ENCODE results near the gene CLEC18A. TPM values are rescaled to one million over a fixed set of nuclear protein-coding genes. Genes with fewer than 3 reads are reported as not detected.
"Not testable (repeated sequence)": the region's sequence is repeated elsewhere in the genome, so short reads cannot be mapped to it uniquely, and the experiment has no call there.

The CLEC18A gene
- under 1 TPM in 1 of 2 donors, not detected in 1; 0.47 TPM for total RNA-seq

GRCh38 chr16:69951017-69951671 lies at the start of gene CLEC18A:
Gene CLEC18A (plus strand): TSS chr16:69951334. CDS start chr16:69951367, 33 bp downstream.
- not testable (repeated sequence) for H3K27ac ChIP-seq; H3K9me3 ChIP-seq; DNase-seq (ENCODE audit: low spot score); H3K36me3 ChIP-seq; H3K4me3 ChIP-seq; H3K27me3 ChIP-seq; H3K4me1 ChIP-seq

GRCh38 chr16:69903865-69904415 lies 47.2 kb upstream of the CLEC18A start:
- Histone ChIP-seq H3K4me3 (no peak overlapping the region), H3K27ac (no peak overlapping the region)
- no peak for TF ChIP-seq CTCF (IDR thresholded peaks at IDR 0.05)

GRCh38 chr16:69904495-69905170 lies 46.5 kb upstream of the CLEC18A start:
- H3K4me1 ChIP-seq, result no peaks in the 10 kb centered on the region
- no peak for DNase-seq (ENCODE audit: low spot score)

More at GRCh38 chr16:69903865-69904415, 47.2 kb upstream of the CLEC18A start:
- H3K27me3 ChIP-seq, result no peaks in the 10 kb centered on the region
- no peak for DNase-seq (ENCODE audit: low spot score)
- no peaks in the 10 kb centered on the region for H3K4me1 ChIP-seq
- H3K36me3 ChIP-seq, result peaks cover 7% of the 10 kb centered on the region
- no peaks in the 10 kb centered on the region for H3K9me3 ChIP-seq

GRCh38 chr16:69905171-69905555 lies 46.0 kb upstream of the CLEC18A start:
- Histone ChIP-seq H3K27me3 (no peaks in the 10 kb centered on the region), H3K4me3 (no peak overlapping the region), H3K27ac (no peak overlapping the region), H3K4me1 (no peaks in the 10 kb centered on the region), H3K36me3 (peaks cover 9% of the 10 kb centered on the region), H3K9me3 (no peaks in the 10 kb centered on the region)
- DNase-seq (ENCODE audit: low spot score), result no peak
- TF ChIP-seq CTCF (IDR thresholded peaks at IDR 0.05), result no peak

More at GRCh38 chr16:69904495-69905170, 46.5 kb upstream of the CLEC18A start:
- Histone ChIP-seq H3K9me3 (no peaks in the 10 kb centered on the region), H3K27me3 (no peaks in the 10 kb centered on the region), H3K4me3 (no peak overlapping the region), H3K27ac (no peak overlapping the region), H3K36me3 (peaks cover 9% of the 10 kb centered on the region)
- TF ChIP-seq CTCF (IDR thresholded peaks at IDR 0.05), result no peak

GRCh38 chr16:69906838-69907401 lies 44.2 kb upstream of the CLEC18A start:
- H3K4me1 ChIP-seq, result no peaks in the 10 kb centered on the region
- no peak overlapping the region for H3K27ac ChIP-seq
- no peak for TF ChIP-seq CTCF (IDR thresholded peaks at IDR 0.05)
- H3K4me3 ChIP-seq, result no peak overlapping the region
- H3K36me3 ChIP-seq, result peaks cover 9% of the 10 kb centered on the region
- no peaks in the 10 kb centered on the region for H3K9me3 ChIP-seq
- no peak for DNase-seq (ENCODE audit: low spot score)
- H3K27me3 ChIP-seq, result no peaks in the 10 kb centered on the region

GRCh38 chr16:69909043-69909442 lies 42.1 kb upstream of the CLEC18A start:
- H3K27ac ChIP-seq, result no peak overlapping the region
- TF ChIP-seq CTCF (IDR thresholded peaks at IDR 0.05), result no peak
- H3K4me3 ChIP-seq, result no peak overlapping the region
- peaks cover 9% of the 10 kb centered on the region for H3K36me3 ChIP-seq
- no peaks in the 10 kb centered on the region for H3K9me3 ChIP-seq
- no peak for DNase-seq (ENCODE audit: low spot score)
- H3K4me1 ChIP-seq, result no peaks in the 10 kb centered on the region
- no peaks in the 10 kb centered on the region for H3K27me3 ChIP-seq
